A549 (cell line): ENCODE results near the gene CGB7. TPM values are rescaled to one million over a fixed set of nuclear protein-coding genes. Genes with fewer than 3 reads are reported as not detected.
"Not testable (repeated sequence)": the region's sequence is repeated elsewhere in the genome, so short reads cannot be mapped to it uniquely, and the experiment has no call there.

Experiments used
- ATAC-seq, 2 experiments: fragments of 200-7000 bp in 1 of 2; fragments of >200 bp in 1 of 2; cut with Nextera tagmentation in 1 of 2; cut with Tn5 transposase in 1 of 2; 3 replicates each; pipeline versions ENCODE4 v1.8.0 to v1.9.1; 2018 to 2020; ENCODE audit warnings: mild to moderate bottlenecking in 1 of 2, moderate library complexity in 1 of 2
- CTCF ChIA-PET: fragments of 300-600 bp; sonication (Branson Sonifier 250); formaldehyde crosslinking; extraction: SDS; loops from one replicate; lab custom pipeline; 2021; ENCODE audit warnings: antibody characterized with exemption, inconsistent platforms; lab: Yijun Ruan, JAX
- POLR2A ChIA-PET: fragments of 350-600 bp; formaldehyde crosslinking; extraction: SDS; loops from one replicate; lab custom pipeline; 2021; ENCODE audit warnings: antibody characterized with exemption, inconsistent platforms; lab: Yijun Ruan, JAX
- DNase-seq, 2 experiments: peaks; one replicate each; pipeline versions ENCODE4 v3.0.0 to v3.0.0-alpha.2; 2011 to 2016; ENCODE audit warnings: low read depth in 1 of 2, low spot score in 1 of 2
- FAIRE-seq: peaks from 2 replicates; lab custom pipeline; 2011; peaks lifted over from hg19 to GRCh38; lab: Jason Lieb, UNC
- H3K27ac ChIP-seq, 2 experiments: fragments of >200 bp; sonication (Bioruptor Twin); formaldehyde crosslinking; 3 replicates each; pipeline ENCODE4 v1.5.1; 2016 to 2017
- H3K4me1 ChIP-seq: fragments of >200 bp; sonication (Bioruptor Twin); formaldehyde crosslinking; 3 replicates; pipeline ENCODE4 v1.6.1; 2016
- H3K4me2 ChIP-seq: fragments of >200 bp; sonication (Bioruptor Twin); formaldehyde crosslinking; 3 replicates; pipeline ENCODE4 v1.6.1; 2016
- H3K4me3 ChIP-seq: fragments of >200 bp; sonication (Bioruptor Twin); formaldehyde crosslinking; 3 replicates; pipeline ENCODE4 v1.5.1; 2016
- H3K9me3 ChIP-seq: fragments of >200 bp; sonication (Bioruptor Twin); formaldehyde crosslinking; 3 replicates; pipeline ENCODE4 v1.6.1; 2016
- BHLHE40 ChIP-seq: IDR thresholded peaks from 2 replicates; pipeline ENCODE4 v1.6.1; 2012; ENCODE audit warnings: low read depth, low read length, inconsistent platforms
- CBX2 ChIP-seq: fragments of 200-600 bp; sonication (generic); IDR thresholded peaks from 2 replicates; pipeline ENCODE4 v1.6.1; 2016; ENCODE audit warnings: low read depth, mild to moderate bottlenecking, borderline replicate concordance
- CHD2 ChIP-seq: fragments of 150-350 bp; IDR thresholded peaks from 2 replicates; pipeline ENCODE4 v1.6.1; 2014; ENCODE audit warnings: low read length; ENCODE audit not compliant: partially characterized antibody
- CHD4 ChIP-seq: fragments of 200-600 bp; sonication (generic); IDR thresholded peaks from 2 replicates; pipeline ENCODE4 v1.6.1; 2016; ENCODE audit warnings: antibody characterized with exemption, mild to moderate bottlenecking, borderline replicate concordance
- EHF ChIP-seq: fragments of 250-450 bp; sonication (Bioruptor Pico); IDR thresholded peaks from 2 replicates; pipeline ENCODE4 v1.5.0; 2020; ENCODE audit warnings: mild to moderate bottlenecking
- FOXS1 ChIP-seq: fragments of 250-450 bp; sonication (Bioruptor Pico); IDR thresholded peaks from 2 replicates; pipeline ENCODE4 v1.5.0; 2020; ENCODE audit warnings: mild to moderate bottlenecking, moderate library complexity
- GATA3 ChIP-seq: IDR thresholded peaks from 2 replicates; pipeline ENCODE4 v1.6.1; 2012; ENCODE audit warnings: borderline replicate concordance
- HOXA7 ChIP-seq: fragments of 250-450 bp; sonication (Bioruptor Pico); IDR thresholded peaks from 2 replicates; pipeline ENCODE4 v1.5.0; 2020; ENCODE audit warnings: mild to moderate bottlenecking, moderate library complexity
- HOXB13 ChIP-seq: fragments of 250-450 bp; sonication (Bioruptor Pico); IDR thresholded peaks from 2 replicates; pipeline ENCODE4 v1.5.0; 2020; ENCODE audit warnings: low read depth, mild to moderate bottlenecking, moderate library complexity
- JUN ChIP-seq, 2 experiments: fragments of >200 bp; sonication (Bioruptor Twin); formaldehyde crosslinking; IDR thresholded peaks; 2 replicates in 1 of 2; 3 replicates in 1 of 2; pipeline ENCODE4 v1.6.1; 2016 to 2017
- MAZ ChIP-seq: fragments of 150-350 bp; IDR thresholded peaks from 2 replicates; pipeline ENCODE4 v1.6.1; 2014; ENCODE audit warnings: antibody characterized with exemption, low read depth, low read length, borderline replicate concordance
- MYC ChIP-seq: IDR thresholded peaks from 2 replicates; pipeline ENCODE4 v1.6.1; 2012; ENCODE audit warnings: mild to moderate bottlenecking, inconsistent platforms, low read length, improper control_type of control experiment, borderline replicate concordance
- NPAS2 ChIP-seq: fragments of 250-450 bp; sonication (Bioruptor Pico); IDR thresholded peaks from 2 replicates; pipeline ENCODE4 v1.8.0; 2022; ENCODE audit warnings: mild to moderate bottlenecking, moderate library complexity, borderline replicate concordance
- PHF8 ChIP-seq: fragments of 200-600 bp; sonication (generic); IDR thresholded peaks from 2 replicates; pipeline ENCODE4 v1.6.1; 2016; ENCODE audit warnings: low read depth, mild to moderate bottlenecking, antibody characterized with exemption, moderate library complexity, borderline replicate concordance
- POLR2A ChIP-seq: IDR thresholded peaks from 2 replicates; pipeline ENCODE4 v1.6.1; 2012; ENCODE audit warnings: mild to moderate bottlenecking, low read length
- POLR2AphosphoS2 ChIP-seq: conservative IDR thresholded peaks from 2 replicates; pipeline ENCODE4 v1.6.1; 2012; ENCODE audit warnings: low read length, improper control_type of control experiment, inconsistent platforms
- RAD21 ChIP-seq, 2 experiments: fragments of >200 bp in 1 of 2; sonication (Bioruptor Twin) in 1 of 2; formaldehyde crosslinking in 1 of 2; IDR thresholded peaks in 1 of 2; conservative IDR thresholded peaks in 1 of 2; 2 replicates in 1 of 2; 3 replicates in 1 of 2; pipeline ENCODE4 v1.6.1; 2012 to 2018; ENCODE audit warnings: inconsistent platforms in 1 of 2
- RFX5 ChIP-seq: fragments of 450-650 bp; IDR thresholded peaks from 2 replicates; pipeline ENCODE4 v1.7.1; 2014; ENCODE audit warnings: antibody characterized with exemption, mild to moderate bottlenecking, moderate library complexity
- SREBF2 ChIP-seq: fragments of 450-650 bp; IDR thresholded peaks from 2 replicates; pipeline ENCODE4 v1.6.1; 2014; ENCODE audit warnings: mild to moderate bottlenecking, moderate library complexity
- ZSCAN20 ChIP-seq: fragments of 250-450 bp; sonication (Bioruptor Pico); IDR thresholded peaks from 2 replicates; pipeline ENCODE4 v1.8.0; 2022; ENCODE audit warnings: mild to moderate bottlenecking, moderate library complexity
- WGBS: methylation state at CpG from one replicate; pipeline ENCODE4 v1.1.6; 2017; ENCODE audit errors: missing lambda C conversion rate; 5-methylcytosine and 5-hydroxymethylcytosine counted together
- polyA plus RNA-seq, 4 experiments: library from polyadenylated mRNA; depleted of rRNA in 3 of 4; stranded (reverse); fragments of >200 nt; fragmentation: RNase III in 1 of 4; extraction: RNeasy Plus Mini Kit Qiagen cat#74134 plus additional on column Dnase treatment in 1 of 4; gene quantifications; 2 replicates in 3 of 4; 3 replicates in 1 of 4; pipeline ENCODE4 v1.2.3, GENCODE V29; 2011 to 2017
- TF ChIP-seq, protein P1 (sequence below): fragments of 450-650 bp; IDR thresholded peaks from 2 replicates; pipeline ENCODE4 v1.6.1; 2014; ENCODE audit warnings: antibody characterized with exemption
- TF ChIP-seq, protein P2 (sequence below): fragments of >200 bp; sonication (Bioruptor Twin); formaldehyde crosslinking; IDR thresholded peaks from 2 replicates; pipeline ENCODE4 v1.6.1; 2016
- TF ChIP-seq, protein P3 (sequence below): IDR thresholded peaks from 2 replicates; pipeline ENCODE4 v1.6.1; 2012; ENCODE audit warnings: low read depth, borderline replicate concordance
- TF ChIP-seq, protein P4 (sequence below): fragments of 250-450 bp; sonication (Bioruptor Pico); IDR thresholded peaks from 2 replicates; pipeline ENCODE4 v1.5.0; 2020; ENCODE audit warnings: low read depth, mild to moderate bottlenecking, moderate library complexity
- TF ChIP-seq, protein P5 (sequence below): fragments of >200 bp; sonication (Bioruptor Twin); formaldehyde crosslinking; IDR thresholded peaks from 3 replicates; pipeline ENCODE4 v1.5.1; 2016

Gene CGB7
- polyA plus RNA-seq, 2 of the 4 experiments (the other 2 are of a cell fraction), result 0.56 to 0.79 TPM

DNA sequence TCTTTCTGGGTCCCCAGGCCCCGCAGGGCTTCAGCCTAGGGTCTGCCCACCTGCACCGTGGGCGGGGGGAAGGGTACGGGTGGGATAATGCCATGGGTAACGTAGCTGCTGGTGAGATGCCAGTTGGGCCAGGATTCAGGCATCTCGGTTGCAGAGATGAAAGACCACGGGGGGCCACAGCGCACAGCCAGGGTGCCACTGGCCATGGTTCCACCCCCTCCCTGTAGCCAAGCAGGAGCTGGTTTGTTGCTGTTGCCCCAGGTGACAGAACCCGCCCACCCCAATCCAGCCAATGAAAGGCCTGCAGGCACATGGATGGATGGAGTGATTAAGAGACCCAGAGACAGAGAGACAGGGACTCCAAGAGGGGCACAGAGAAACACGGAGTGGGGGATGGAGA, 1.0 kb upstream of the CGB7 start:
- peak in 1 of 2 experiments; percentile 39; a peak in 3 of 6 replicates for ATAC-seq
- Histone ChIP-seq H3K4me1 (peaks cover 11% of the 10 kb centered on the region), H3K27ac (no peak overlapping the region), H3K9me3 (no peaks in the 10 kb centered on the region), H3K4me3 (no peak overlapping the region), H3K4me2 (no peak overlapping the region)
- TF ChIP-seq ZSCAN20 (no peak), GATA3 (no peak), CHD4 (no peak), CBX2 (no peak), RAD21 (conservative IDR thresholded peaks at IDR 0.05 in 1 of 2, IDR thresholded peaks at IDR 0.05 in 1 of 2) (no peak), PHF8 (no peak), FOXS1 (CRISPR knock-in tag) (no peak), CHD2 (no peak), HOXA7 (CRISPR knock-in tag) (no peak), POLR2A (no peak), EHF (CRISPR knock-in tag) (no peak), HOXB13 (CRISPR knock-in tag) (no peak)
- POLR2A ChIA-PET, result interaction anchor here (1.5 kb wide), 1 partner anchor 39 kb away, joined by 4 read pairs; no protein-coding TSS in a partner anchor
- CTCF ChIA-PET, result interaction anchor here (1.0 to 7.3 kb wide), 7 partner anchors 14 to 150 kb away, joined by 3 to 96 read pairs (median 5); partner anchors contain the start of genes GYS1, KCNA7 and RUVBL2
- 81% methylated on average over 10 of the region's 10 CpGs for WGBS
- peak in 1 of 2 experiments; percentile 56 for DNase-seq
- FAIRE-seq, result no peak

DNA sequence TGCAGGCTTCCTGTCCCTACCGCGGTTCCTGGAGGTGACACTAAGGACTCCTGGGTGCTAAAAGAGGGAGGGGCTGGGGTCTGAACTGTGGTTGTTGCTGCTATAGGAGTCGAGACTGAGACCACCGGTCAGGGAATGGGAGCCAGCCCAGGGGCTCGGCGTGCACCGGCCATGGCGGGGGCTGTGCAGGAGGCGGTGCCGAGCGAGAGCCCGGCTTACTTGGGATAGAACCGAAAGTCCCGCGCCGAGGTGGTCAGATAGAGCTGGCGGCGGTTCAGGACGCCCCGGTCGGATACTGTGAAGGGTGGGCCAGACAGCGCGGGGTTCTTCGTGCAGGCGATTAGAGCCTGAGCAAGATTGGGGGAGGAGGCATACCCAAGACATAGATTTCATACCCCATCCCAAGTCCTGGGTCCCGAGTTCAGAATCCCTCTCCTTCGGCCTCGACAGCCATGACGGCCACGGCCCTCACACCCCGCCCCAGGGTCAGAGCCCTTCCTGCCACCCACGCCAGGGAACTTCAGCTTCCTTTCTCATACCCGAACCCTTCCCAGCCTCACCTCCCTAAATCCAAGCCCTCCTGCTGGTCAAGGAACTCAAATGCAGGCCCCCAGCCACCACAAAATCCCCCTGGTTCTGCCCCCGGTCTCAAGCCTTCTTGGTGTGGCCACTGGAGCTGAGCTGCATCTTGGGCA, 500 bp downstream of the CGB7 start:
- H3K4me1 ChIP-seq, result peaks cover 11% of the 10 kb centered on the region

DNA sequence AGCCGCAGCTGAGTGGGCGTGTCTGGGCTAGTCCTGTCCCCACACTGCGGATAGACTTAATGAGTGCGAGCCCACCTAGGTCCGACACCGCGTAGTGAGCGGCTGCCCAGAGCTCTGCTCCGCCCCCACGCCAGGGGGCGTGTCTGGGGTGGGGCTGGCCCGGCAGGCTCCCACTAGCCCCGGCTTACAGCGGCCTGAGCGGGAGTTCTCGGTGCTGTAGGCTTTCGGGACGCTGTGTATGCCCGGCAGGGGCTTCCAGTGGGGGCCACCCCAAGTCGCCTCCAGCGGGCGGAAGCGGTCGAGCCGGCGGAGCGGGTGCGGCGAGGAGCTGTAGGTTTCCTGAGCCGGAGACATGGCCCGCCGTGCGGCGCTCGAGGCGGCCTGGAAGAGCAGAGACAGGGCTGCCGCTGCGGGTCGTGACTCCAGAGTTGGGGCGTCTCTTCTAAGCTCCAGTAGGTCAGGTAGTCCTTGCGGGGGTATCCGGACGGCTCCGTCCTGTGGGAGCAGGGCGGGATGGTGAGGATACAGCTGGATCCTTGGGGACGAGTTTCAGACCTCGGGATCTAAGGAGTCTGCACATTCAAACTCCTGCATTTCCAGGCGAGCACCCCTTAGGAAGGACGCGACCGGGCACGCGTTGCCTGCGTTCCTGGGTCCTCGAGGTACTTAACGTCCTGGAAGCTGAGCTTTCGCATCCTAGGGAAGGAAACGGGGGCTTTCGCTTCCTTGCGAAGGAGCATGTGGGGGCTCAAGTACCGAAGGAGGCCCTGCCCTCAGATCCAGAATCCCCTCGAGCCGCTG, 1.2 kb downstream of the CGB7 start:
- Histone ChIP-seq H3K4me3 (peak overlapping the region; percentile 54), H3K4me2 (peak overlapping the region; percentile 85), H3K9me3 (no peaks in the 10 kb centered on the region), H3K27ac (peak overlapping the region; percentile 64 to 87), H3K4me1 (peaks cover 11% of the 10 kb centered on the region)
- ChIA-PET POLR2A (interaction anchor here (0.5 to 1.8 kb wide), 6 partner anchors 9 to 283 kb away, joined by 3 to 5 read pairs (median 4); partner anchors contain the start of genes GYS1 and RUVBL2), CTCF (interaction anchor here (0.6 to 7.3 kb wide), 22 partner anchors 9 to 269 kb away, joined by 3 to 96 read pairs (median 6); partner anchors contain the start of genes GYS1, KCNA7, NTF4 and RUVBL2)
- ATAC-seq (peak; percentile 88 to 92), DNase-seq (peak; percentile 64 to 92), FAIRE-seq (peak; percentile 36)
- WGBS, result 16% methylated on average over 29 of the region's 63 CpGs
- TF ChIP-seq MYC (no peak), MAZ (no peak), NPAS2 (no peak), SREBF2 (no peak), RFX5 (no peak), BHLHE40 (no peak), HOXB13 (CRISPR knock-in tag) (no peak), POLR2AphosphoS2 (no peak), CBX2 (no peak), GATA3 (peak; percentile 18; the same call in 1 of the 2 replicates), JUN (IDR thresholded peaks at IDR 0.05) (peak in 1 of 2 experiments; percentile 44; a peak in 1 of 5 replicates), POLR2A (peak; percentile 48; the same call in 1 of the 2 replicates)
- TF ChIP-seq, protein P1, sequence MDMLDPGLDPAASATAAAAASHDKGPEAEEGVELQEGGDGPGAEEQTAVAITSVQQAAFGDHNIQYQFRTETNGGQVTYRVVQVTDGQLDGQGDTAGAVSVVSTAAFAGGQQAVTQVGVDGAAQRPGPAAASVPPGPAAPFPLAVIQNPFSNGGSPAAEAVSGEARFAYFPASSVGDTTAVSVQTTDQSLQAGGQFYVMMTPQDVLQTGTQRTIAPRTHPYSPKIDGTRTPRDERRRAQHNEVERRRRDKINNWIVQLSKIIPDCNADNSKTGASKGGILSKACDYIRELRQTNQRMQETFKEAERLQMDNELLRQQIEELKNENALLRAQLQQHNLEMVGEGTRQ, result no peak
- TF ChIP-seq, protein P2, sequence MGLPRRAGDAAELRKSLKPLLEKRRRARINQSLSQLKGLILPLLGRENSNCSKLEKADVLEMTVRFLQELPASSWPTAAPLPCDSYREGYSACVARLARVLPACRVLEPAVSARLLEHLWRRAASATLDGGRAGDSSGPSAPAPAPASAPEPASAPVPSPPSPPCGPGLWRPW, result no peak
- TF ChIP-seq, protein P3, sequence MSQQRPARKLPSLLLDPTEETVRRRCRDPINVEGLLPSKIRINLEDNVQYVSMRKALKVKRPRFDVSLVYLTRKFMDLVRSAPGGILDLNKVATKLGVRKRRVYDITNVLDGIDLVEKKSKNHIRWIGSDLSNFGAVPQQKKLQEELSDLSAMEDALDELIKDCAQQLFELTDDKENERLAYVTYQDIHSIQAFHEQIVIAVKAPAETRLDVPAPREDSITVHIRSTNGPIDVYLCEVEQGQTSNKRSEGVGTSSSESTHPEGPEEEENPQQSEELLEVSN, result peak; percentile 80
- TF ChIP-seq, protein P4, sequence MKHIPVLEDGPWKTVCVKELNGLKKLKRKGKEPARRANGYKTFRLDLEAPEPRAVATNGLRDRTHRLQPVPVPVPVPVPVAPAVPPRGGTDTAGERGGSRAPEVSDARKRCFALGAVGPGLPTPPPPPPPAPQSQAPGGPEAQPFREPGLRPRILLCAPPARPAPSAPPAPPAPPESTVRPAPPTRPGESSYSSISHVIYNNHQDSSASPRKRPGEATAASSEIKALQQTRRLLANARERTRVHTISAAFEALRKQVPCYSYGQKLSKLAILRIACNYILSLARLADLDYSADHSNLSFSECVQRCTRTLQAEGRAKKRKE, result no peak
- TF ChIP-seq, protein P5, sequence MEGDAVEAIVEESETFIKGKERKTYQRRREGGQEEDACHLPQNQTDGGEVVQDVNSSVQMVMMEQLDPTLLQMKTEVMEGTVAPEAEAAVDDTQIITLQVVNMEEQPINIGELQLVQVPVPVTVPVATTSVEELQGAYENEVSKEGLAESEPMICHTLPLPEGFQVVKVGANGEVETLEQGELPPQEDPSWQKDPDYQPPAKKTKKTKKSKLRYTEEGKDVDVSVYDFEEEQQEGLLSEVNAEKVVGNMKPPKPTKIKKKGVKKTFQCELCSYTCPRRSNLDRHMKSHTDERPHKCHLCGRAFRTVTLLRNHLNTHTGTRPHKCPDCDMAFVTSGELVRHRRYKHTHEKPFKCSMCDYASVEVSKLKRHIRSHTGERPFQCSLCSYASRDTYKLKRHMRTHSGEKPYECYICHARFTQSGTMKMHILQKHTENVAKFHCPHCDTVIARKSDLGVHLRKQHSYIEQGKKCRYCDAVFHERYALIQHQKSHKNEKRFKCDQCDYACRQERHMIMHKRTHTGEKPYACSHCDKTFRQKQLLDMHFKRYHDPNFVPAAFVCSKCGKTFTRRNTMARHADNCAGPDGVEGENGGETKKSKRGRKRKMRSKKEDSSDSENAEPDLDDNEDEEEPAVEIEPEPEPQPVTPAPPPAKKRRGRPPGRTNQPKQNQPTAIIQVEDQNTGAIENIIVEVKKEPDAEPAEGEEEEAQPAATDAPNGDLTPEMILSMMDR, result peak; percentile 15; the same call in 1 of the 3 replicates

More for the DNA sequence above, 500 bp downstream of the CGB7 start:
- DNase-seq, H3K9me3 ChIP-seq, FAIRE-seq: not testable (repeated sequence)
- ChIA-PET CTCF (interaction anchor here (0.6 to 7.3 kb wide), 16 partner anchors 8 to 80 kb away, joined by 3 to 96 read pairs (median 6); partner anchors contain the start of genes GYS1, KCNA7, NTF4 and RUVBL2), POLR2A (interaction anchor here (0.6 to 1.8 kb wide), 3 partner anchors 38 to 71 kb away, joined by 4 to 5 read pairs (median 4); no protein-coding TSS in a partner anchor)
- peak overlapping the region; percentile 64 to 87; a peak in 5 of 6 replicates for H3K27ac ChIP-seq
- peak overlapping the region; percentile 54 for H3K4me3 ChIP-seq
- ATAC-seq, result peak; percentile 4 to 6; a peak in 3 of 6 replicates
- 81% methylated on average over 34 of the region's 34 CpGs for WGBS
- peak overlapping the region; percentile 85 for H3K4me2 ChIP-seq
